B cell (primary cell): ENCODE results near the gene ORC1.

ENCODE experiments used
- EZH2 ChIP-seq: IDR thresholded peaks from 2 replicates; pipeline ENCODE4 v1.6.1; 2012; ENCODE audit warnings: borderline replicate concordance, low read depth, mild to moderate bottlenecking, moderate library complexity, low read length; ENCODE audit not compliant: insufficient read depth, poor library complexity, severe bottlenecking
- TF ChIP-seq, protein P1 (sequence below): fragments of 200-600 bp; IDR thresholded peaks from one replicate; pipeline ENCODE4 v1.8.0; 2022; ENCODE audit warnings: antibody characterized with exemption, mild to moderate bottlenecking

GRCh38 chr1:52432807-52433206 is 28.6 kb upstream of the ORC1 start:
- TF ChIP-seq, protein P1, sequence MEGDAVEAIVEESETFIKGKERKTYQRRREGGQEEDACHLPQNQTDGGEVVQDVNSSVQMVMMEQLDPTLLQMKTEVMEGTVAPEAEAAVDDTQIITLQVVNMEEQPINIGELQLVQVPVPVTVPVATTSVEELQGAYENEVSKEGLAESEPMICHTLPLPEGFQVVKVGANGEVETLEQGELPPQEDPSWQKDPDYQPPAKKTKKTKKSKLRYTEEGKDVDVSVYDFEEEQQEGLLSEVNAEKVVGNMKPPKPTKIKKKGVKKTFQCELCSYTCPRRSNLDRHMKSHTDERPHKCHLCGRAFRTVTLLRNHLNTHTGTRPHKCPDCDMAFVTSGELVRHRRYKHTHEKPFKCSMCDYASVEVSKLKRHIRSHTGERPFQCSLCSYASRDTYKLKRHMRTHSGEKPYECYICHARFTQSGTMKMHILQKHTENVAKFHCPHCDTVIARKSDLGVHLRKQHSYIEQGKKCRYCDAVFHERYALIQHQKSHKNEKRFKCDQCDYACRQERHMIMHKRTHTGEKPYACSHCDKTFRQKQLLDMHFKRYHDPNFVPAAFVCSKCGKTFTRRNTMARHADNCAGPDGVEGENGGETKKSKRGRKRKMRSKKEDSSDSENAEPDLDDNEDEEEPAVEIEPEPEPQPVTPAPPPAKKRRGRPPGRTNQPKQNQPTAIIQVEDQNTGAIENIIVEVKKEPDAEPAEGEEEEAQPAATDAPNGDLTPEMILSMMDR = no peak
- no peak for TF ChIP-seq EZH2
